Liver (tissue), 3 donors: Measurements from ENCODE around the gene TET2.

Experiments used
- EGR1 ChIP-seq, 2 donors: IDR thresholded peaks; 2 replicates each; pipeline ENCODE4 v1.6.1; 2016 to 2018; ENCODE audit warnings: antibody characterized with exemption in 2 of 2, low read depth in 2 of 2
- FOXA1 ChIP-seq: IDR thresholded peaks from 2 replicates; pipeline ENCODE4 v1.6.1; 2016; ENCODE audit warnings: antibody characterized with exemption
- GABPA ChIP-seq, 2 donors: IDR thresholded peaks in 1 of 2; conservative IDR thresholded peaks in 1 of 2; 2 replicates each; pipeline ENCODE4 v1.6.1; 2016; ENCODE audit warnings: antibody characterized with exemption in 2 of 2, mild to moderate bottlenecking in 1 of 2, moderate library complexity in 1 of 2
- HNF4G ChIP-seq: IDR thresholded peaks from 2 replicates; pipeline ENCODE4 v1.6.1; 2016; ENCODE audit warnings: antibody characterized with exemption
- JUND ChIP-seq, 2 donors: IDR thresholded peaks; 2 replicates each; pipeline ENCODE4 v1.6.1; 2016; ENCODE audit warnings: antibody characterized with exemption in 2 of 2
- RAD21 ChIP-seq, 2 donors: IDR thresholded peaks; 2 replicates each; pipeline ENCODE4 v1.6.1; 2016; ENCODE audit warnings: antibody characterized with exemption in 2 of 2, mild to moderate bottlenecking in 2 of 2
- SP1 ChIP-seq: IDR thresholded peaks from 2 replicates; pipeline ENCODE4 v1.6.1; 2018; ENCODE audit warnings: antibody characterized with exemption, mild to moderate bottlenecking
- YY1 ChIP-seq: IDR thresholded peaks from 2 replicates; pipeline ENCODE4 v1.6.1; 2016; ENCODE audit warnings: antibody characterized with exemption, mild to moderate bottlenecking
- TF ChIP-seq, protein P1 (sequence below): IDR thresholded peaks from 2 replicates; pipeline ENCODE4 v1.6.1; 2016; ENCODE audit warnings: antibody characterized with exemption
- TF ChIP-seq, protein P2 (sequence below): fragments of 150-350 bp; IDR thresholded peaks from 2 replicates; pipeline ENCODE4 v1.5.1; 2017; ENCODE audit warnings: improper control_type of control experiment, low read depth, low read length; ENCODE audit not compliant: missing input control
- TF ChIP-seq, protein P3 (sequence below): IDR thresholded peaks from 2 replicates; pipeline ENCODE4 v1.6.1; 2016; ENCODE audit warnings: antibody characterized with exemption, mild to moderate bottlenecking
- donor health status: healthy.
- donor health status: healthy.

DNA sequence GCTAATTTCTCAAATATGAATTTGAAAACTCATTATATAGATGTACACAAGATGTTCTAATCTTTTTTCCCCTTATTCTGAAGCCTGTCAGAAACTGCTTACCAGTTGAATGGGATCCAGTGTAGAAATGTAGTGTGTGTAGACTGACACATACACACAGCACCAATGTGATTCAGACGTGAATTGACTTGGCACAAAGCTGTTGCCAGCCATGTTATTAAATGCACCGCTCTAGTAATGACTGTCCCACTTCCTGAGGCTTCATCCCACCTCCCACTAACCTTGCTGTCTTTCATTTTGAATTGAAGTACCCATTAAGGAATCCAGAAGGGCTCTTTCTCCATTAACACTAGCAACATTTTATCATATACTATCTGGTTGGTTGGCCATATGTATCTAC lies 180.5 kb downstream of the TET2 start:
- no peak for TF ChIP-seq JUND (IDR thresholded peaks at IDR 0.05)
- no peak for TF ChIP-seq SP1
- TF ChIP-seq FOXA1: no peak
- TF ChIP-seq, protein P1, sequence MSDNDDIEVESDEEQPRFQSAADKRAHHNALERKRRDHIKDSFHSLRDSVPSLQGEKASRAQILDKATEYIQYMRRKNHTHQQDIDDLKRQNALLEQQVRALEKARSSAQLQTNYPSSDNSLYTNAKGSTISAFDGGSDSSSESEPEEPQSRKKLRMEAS: no peak
- TF ChIP-seq, protein P2, sequence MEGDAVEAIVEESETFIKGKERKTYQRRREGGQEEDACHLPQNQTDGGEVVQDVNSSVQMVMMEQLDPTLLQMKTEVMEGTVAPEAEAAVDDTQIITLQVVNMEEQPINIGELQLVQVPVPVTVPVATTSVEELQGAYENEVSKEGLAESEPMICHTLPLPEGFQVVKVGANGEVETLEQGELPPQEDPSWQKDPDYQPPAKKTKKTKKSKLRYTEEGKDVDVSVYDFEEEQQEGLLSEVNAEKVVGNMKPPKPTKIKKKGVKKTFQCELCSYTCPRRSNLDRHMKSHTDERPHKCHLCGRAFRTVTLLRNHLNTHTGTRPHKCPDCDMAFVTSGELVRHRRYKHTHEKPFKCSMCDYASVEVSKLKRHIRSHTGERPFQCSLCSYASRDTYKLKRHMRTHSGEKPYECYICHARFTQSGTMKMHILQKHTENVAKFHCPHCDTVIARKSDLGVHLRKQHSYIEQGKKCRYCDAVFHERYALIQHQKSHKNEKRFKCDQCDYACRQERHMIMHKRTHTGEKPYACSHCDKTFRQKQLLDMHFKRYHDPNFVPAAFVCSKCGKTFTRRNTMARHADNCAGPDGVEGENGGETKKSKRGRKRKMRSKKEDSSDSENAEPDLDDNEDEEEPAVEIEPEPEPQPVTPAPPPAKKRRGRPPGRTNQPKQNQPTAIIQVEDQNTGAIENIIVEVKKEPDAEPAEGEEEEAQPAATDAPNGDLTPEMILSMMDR: no peak
- TF ChIP-seq GABPA (IDR thresholded peaks at IDR 0.05 in 1 of 2, conservative IDR thresholded peaks at IDR 0.05 in 1 of 2): no peak
- TF ChIP-seq, protein P3, sequence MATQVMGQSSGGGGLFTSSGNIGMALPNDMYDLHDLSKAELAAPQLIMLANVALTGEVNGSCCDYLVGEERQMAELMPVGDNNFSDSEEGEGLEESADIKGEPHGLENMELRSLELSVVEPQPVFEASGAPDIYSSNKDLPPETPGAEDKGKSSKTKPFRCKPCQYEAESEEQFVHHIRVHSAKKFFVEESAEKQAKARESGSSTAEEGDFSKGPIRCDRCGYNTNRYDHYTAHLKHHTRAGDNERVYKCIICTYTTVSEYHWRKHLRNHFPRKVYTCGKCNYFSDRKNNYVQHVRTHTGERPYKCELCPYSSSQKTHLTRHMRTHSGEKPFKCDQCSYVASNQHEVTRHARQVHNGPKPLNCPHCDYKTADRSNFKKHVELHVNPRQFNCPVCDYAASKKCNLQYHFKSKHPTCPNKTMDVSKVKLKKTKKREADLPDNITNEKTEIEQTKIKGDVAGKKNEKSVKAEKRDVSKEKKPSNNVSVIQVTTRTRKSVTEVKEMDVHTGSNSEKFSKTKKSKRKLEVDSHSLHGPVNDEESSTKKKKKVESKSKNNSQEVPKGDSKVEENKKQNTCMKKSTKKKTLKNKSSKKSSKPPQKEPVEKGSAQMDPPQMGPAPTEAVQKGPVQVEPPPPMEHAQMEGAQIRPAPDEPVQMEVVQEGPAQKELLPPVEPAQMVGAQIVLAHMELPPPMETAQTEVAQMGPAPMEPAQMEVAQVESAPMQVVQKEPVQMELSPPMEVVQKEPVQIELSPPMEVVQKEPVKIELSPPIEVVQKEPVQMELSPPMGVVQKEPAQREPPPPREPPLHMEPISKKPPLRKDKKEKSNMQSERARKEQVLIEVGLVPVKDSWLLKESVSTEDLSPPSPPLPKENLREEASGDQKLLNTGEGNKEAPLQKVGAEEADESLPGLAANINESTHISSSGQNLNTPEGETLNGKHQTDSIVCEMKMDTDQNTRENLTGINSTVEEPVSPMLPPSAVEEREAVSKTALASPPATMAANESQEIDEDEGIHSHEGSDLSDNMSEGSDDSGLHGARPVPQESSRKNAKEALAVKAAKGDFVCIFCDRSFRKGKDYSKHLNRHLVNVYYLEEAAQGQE: no peak
- no peak for TF ChIP-seq HNF4G
- TF ChIP-seq EGR1 (IDR thresholded peaks at IDR 0.05; ENCODE audit: low read depth in 2 of 2): no peak
- TF ChIP-seq YY1: no peak
- TF ChIP-seq RAD21 (IDR thresholded peaks at IDR 0.05): no peak
